GM18519 (cell line): ENCODE data around the gene GCN1.

ENCODE experiments used
- ATAC-seq: cut with Tn5 transposase; IDR thresholded peaks from one replicate; pipeline ENCODE4 v1.9.1; 2021; ENCODE audit warnings: mild to moderate bottlenecking, moderate library complexity; ENCODE audit not compliant: unreplicated experiment, low FRiP score

The GCN1 gene

DNA sequence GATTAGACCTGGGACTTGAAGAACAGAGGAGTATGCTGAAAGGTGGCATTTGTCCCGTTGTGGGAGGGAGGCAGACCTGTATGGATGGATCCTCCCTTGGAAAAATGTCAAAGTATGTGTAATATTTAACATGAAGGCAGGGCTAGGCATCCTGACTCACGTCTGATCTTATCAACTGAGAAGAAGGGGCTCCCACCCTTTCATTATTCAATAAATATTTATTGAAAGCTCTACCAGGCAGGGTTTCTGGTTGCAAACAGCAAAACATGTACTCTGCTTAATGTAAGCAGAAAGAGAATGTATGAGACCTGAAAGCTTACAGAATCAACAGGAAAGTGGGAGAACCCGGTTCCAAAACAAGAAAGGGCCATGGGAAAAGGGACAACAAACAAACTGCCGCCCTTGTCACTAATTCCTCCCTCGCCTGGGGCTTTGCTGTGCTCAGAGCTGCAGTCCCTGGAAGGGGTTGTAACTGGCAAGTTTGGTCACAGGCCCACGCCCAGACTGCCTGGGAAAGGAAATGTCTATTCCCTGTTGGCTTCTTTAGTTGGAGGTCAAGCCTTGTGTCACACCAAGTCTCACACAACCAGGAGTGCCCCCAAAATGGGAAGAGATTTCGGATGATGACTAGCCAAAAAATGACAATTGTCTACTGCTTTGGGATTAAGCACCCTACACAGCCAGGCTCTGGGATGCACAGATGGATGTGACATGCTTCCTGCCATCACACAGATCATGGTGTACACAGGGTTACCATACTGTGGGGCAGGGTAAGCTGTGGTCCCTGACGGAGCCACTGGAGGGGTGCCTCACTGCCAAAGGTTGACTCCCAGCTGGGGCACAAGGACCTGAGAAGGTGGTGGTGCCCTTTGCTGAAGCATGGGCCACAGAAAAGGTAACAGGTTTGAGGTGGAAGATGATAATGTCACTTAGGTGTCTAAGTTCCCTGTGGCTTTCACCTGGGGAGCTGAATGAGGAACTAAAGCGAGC is 114.8 kb downstream of the GCN1 start:
- no peak for ATAC-seq

GRCh38 chr12:120078868-120079267 is 115.6 kb downstream of the GCN1 start:
- no peak for ATAC-seq

DNA sequence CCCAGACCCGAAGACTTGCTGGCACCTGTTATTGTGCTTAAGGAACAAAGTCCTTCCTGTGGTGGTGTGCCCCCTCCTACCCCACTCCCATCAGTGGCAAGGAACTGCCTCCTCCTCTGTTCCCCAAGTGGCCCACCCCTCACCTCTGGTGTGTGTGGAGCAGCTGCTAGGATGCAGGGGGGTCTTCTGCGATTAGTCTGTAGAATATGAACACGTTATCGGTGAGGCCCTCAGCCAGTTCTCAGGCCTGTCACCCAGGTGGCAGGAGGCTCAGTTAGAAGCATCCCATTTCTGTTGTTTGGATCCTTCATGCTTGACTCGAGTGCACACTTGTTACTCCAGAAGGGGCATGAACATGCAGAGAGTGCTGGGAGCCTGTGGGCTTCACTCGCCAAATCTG is 117.3 kb downstream of the GCN1 start:
- no peak for ATAC-seq
